G401 (cell line): Measurements from ENCODE around the gene TMBIM6. TPM values are rescaled to one million over a fixed set of nuclear protein-coding genes. Genes with fewer than 3 reads are reported as not detected.

Experiments
- DNase-seq: peaks from one replicate; pipeline ENCODE4 v3.0.0-alpha.2; 2015; ENCODE audit warnings: low spot score
- in situ Hi-C: cut with HindIII; loops from 2 replicates; pipeline ENCODE4 v1.10.0; 2016; ENCODE audit warnings: low sequenced_read_pairs, mixed read lengths
- total RNA-seq: library from RNA; depleted of rRNA; stranded (reverse); fragments of >200 nt; shearing (Covaris generic); gene quantifications from 2 replicates; pipeline ENCODE4 v1.2.3, GENCODE V29; 2014

Gene TMBIM6
- total RNA-seq, 1 experiment from 2014 or later, result 267 TPM

- in situ Hi-C loops, result no loop called here
- DNase-seq, result no peak
Observed at GRCh38 chr12:49793620-49794019, 52.3 kb downstream of the TMBIM6 start.

- in situ Hi-C loops, result no loop called here
Observed at GRCh38 chr12:49794021-49794420, 52.7 kb downstream of the TMBIM6 start.

GRCh38 chr12:49794811-49795653 lies 53.7 kb downstream of the TMBIM6 start:
- no peak for DNase-seq

More at GRCh38 chr12:49794021-49794420, 52.7 kb downstream of the TMBIM6 start:
- DNase-seq, result no peak

GRCh38 chr12:49795654-49796105 lies 54.3 kb downstream of the TMBIM6 start:
- in situ Hi-C loops, result no loop called here
- no peak for DNase-seq

More at GRCh38 chr12:49794811-49795653, 53.7 kb downstream of the TMBIM6 start:
- in situ Hi-C loops, result no loop called here

GRCh38 chr12:49796155-49796554 lies 54.8 kb downstream of the TMBIM6 start:
- in situ Hi-C loops, result no loop called here
- DNase-seq, result no peak

GRCh38 chr12:49796606-49797448 lies 55.5 kb downstream of the TMBIM6 start:
- DNase-seq, result no peak
- in situ Hi-C loops, result no loop called here

GRCh38 chr12:49797449-49797776 lies 56.1 kb downstream of the TMBIM6 start:
- DNase-seq, result no peak
- in situ Hi-C loops, result no loop called here

- in situ Hi-C loops, result no loop called here
- DNase-seq, result no peak
Observed at GRCh38 chr12:49798248-49798647, 56.9 kb downstream of the TMBIM6 start.

GRCh38 chr12:49798934-49799333 lies 57.6 kb downstream of the TMBIM6 start:
- DNase-seq, result no peak
- in situ Hi-C loops, result no loop called here

- no peak for DNase-seq
- in situ Hi-C loops, result no loop called here
Observed at GRCh38 chr12:49800421-49801140, 59.2 kb downstream of the TMBIM6 start.

GRCh38 chr12:49801141-49802063 lies 60.0 kb downstream of the TMBIM6 start:
- in situ Hi-C loops, result no loop called here
- DNase-seq, result no peak

GRCh38 chr12:49803693-49804450 lies 62.5 kb downstream of the TMBIM6 start:
- DNase-seq, result no peak
- in situ Hi-C loops, result no loop called here

GRCh38 chr12:49804821-49805220 lies 63.5 kb downstream of the TMBIM6 start:
- no peak for DNase-seq
- in situ Hi-C loops, result no loop called here

- in situ Hi-C loops, result no loop called here
- DNase-seq, result no peak
Observed at GRCh38 chr12:49805409-49805808, 64.1 kb downstream of the TMBIM6 start.

- in situ Hi-C loops, result no loop called here
- no peak for DNase-seq
Observed at GRCh38 chr12:49806321-49806813, 65.0 kb downstream of the TMBIM6 start.

- in situ Hi-C loops, result no loop called here
- no peak for DNase-seq
Observed at GRCh38 chr12:49806877-49807276, 65.5 kb downstream of the TMBIM6 start.

GRCh38 chr12:49807991-49808580 lies 66.7 kb downstream of the TMBIM6 start:
- no peak for DNase-seq
- in situ Hi-C loops, result no loop called here
